Activated CD8-positive, alpha-beta memory T cell treated with anti-CD3 and anti-CD28 coated beads for 24 hours (primary cell): ENCODE data around the gene PTGR3.

ENCODE experiments used
- DNase-seq: peaks from one replicate; pipeline ENCODE4 v3.0.0-alpha.2; 2020

The PTGR3 gene

DNA sequence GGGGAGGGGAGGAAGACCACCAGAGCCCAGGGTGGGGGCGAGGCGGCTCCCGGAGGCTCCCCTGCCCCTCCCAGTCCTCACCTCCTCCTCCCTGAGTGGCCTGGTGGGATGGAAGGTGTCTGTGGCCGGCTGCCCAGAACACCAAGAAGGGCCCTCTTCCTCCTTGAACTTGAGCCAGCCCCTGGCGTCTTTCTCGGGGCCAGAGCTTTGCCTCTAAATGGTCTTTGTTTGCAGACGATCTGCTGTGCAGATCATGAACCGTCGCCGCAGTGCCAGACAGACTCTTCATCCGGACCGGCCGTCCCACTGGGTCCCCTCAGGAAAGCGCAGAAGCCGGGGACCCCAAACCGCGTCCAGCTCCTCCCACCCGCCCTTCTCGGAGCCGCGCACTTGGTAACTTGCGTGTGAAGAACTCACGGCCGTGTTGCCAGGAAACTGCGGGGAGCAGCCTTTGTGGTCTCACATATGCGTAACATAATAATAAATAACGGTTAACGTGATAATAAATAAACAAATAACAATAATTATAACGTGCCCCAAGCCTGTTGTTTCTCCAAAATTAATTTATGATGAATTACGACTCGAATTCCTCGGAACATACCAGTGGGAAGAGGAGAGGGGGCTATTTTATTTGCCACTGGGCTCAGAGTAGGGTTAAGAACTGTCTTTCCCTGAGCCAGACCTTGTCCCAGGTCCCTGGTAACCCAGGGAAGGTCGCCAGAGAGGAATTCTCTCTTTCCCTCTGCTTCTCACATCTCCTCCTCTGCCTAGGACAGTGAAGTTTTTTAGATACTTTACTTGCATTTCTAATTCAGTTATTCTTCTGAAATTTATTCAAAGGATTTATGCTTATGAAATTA, 41.0 kb downstream of the PTGR3 start:
- DNase-seq: no peak

DNA sequence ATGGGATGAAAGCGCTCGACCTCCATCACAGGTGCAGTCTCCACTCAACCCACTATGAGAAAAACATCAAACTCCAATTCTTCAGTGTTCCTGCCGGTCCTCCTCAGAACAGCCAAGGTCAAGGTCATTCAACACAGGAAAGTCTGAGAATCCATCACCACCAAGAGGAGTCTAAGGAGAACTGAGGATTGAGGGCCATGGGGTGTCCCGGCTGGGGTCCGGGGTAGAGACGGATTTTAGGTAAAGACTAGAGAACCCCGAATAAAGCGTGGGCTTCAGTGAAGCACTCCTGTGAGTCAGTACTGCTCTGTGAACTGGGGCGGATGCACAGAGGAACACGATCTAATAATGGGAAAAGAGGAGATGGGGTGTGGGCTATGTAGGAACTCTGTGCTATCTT, 41.8 kb downstream of the PTGR3 start:
- no peak for DNase-seq

DNA sequence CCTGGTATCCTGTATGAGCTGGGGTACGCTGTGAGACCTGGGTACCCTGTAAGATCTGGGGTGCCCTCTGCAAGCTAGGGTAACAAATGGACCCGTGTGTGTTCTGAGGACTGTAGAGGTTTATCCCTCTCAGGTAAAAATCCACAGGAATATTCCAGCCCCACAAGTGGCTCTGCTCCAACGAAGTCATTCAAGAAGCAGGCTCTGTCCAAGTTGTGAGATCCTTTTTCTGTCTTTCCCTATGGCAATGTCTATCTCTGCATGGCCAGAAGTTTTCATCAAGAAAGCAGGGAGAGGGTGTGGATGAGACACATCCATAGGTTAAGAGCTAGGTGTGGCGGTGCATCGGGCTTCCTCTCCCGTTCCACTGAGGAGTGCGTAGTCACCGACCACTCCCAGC, 43.0 kb downstream of the PTGR3 start:
- no peak for DNase-seq

DNA sequence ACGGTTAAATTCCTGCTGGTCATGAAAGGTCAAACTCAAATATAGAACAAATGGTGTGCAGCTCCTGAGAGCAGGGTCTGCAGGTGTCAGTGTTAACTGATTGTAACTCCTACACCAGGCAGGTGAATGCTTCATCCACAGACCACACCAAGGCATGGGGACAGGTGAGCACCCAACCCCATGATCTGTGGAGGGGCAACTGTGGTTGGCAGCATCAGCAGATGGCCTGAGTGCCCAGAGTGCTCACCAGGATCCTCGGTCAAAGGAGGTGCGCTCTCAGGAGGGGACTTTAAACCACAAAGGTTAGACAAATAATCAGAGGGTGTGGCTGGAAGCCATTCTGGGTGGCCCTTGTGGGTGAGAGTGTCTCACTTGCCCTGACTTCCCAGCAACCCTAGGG, 44.5 kb downstream of the PTGR3 start:
- DNase-seq: no peak

DNA sequence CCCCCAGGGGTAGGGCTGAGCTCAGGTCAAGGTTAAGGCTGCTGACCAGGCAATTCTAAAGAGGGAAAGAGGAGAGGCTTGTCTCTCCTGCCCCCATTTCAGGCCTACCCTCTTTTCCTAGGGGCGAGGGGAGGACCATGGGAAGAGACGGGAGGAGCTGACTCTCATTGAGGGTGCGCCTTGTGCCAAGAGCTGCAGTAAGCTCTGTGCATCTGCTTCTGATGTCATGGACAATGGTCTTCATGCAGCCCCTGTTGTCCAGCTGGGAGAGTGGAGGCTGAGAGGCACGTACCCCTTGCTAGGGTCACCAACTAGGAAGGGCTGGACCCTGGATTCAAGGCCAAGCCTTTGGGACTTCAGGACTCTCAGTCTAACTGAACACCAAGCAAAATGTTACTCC, 45.2 kb downstream of the PTGR3 start:
- no peak for DNase-seq

DNA sequence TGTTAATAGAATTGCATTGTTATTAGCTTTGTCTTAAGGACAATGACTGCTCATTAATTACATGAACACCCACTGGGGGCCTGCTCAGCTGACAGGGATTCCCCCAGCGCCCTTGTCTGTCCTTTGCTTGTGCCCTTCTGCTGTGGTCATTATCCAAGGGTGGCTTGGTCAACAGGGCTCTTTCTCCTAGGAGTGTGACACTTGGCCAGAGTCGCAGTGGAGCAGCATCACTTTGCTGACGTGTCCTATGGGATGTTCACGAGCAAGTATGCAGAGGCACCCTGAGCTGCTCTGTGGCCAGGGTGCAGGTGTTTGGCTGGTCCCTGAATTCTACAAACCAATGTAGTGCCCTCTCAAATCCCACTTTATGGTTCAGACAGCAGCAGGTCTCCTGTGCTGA, 46.0 kb downstream of the PTGR3 start:
- DNase-seq: no peak

DNA sequence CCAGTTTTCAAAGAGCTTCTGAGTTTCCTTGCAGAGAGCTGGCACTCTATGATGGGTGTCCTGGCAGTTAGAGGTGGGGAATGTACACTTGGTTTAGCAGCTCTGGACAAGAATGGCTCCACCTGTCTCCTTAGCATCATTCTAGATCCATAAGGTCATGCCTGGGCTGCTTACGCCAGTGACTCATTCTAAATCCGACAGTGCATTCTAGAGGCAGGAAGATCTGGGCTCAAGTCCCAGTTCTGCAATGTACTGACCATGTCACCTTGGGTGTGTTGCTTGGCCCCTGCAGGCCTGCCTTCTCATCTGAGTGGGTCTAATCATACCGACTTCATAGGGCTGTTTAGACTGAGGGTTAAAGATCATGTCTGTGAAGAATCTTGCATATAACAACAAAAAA, 46.5 kb downstream of the PTGR3 start:
- DNase-seq: no peak

DNA sequence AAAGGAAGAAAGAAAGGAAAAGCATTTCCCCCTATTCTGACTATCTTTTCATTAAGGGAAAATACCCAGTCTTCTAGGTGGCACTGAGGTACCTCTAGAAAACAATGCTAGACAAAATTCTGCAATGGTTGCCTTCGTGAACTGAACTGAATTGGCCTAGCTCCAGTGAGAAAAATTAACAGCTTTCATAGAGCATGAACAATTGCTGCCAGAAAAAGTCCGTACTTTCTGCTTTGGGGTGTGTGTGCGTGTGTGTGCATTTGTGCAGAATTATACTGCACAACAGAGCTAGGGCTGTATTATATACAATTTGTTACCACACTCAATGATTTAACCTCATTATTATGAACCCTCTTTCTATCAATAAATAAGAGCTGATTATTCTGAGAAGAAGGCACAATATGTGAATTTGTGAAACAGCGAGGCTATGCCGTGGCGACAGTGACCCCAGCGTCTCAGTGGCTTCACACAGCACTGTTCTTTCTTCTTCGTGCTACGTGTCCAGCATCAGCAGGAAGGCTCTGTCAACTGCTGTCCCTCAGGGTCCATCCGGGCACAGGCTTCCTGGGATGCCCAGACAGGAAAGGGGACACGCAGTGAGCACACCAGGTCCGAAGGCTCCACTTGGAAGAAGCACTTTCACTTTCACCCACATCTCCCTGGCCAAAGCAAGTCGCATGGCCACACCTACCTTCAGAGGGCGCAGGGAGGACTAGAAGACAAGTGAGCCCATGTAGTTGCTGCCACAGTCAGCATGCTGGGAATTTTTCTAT, 47.5 kb downstream of the PTGR3 start:
- DNase-seq: no peak

DNA sequence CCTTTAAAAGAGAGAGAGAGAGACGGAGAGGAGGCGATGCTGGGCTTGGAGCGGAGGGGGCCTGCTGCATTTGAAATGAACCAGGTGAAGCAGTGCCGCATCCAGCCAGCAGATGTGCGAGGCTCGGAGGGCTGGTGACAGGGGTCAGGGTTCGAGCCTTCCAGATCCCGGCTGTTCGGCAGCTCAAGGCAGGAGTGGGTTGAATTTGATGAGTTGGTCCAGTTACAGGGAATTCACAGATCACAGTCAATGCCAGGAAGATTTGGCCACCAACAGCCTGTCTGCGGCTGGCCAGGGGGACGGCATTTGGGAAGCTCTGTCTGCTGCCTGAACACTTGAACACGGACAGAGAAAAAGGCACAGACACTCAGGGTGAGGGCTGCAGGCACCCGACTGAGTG, 48.6 kb downstream of the PTGR3 start:
- DNase-seq: no peak

DNA sequence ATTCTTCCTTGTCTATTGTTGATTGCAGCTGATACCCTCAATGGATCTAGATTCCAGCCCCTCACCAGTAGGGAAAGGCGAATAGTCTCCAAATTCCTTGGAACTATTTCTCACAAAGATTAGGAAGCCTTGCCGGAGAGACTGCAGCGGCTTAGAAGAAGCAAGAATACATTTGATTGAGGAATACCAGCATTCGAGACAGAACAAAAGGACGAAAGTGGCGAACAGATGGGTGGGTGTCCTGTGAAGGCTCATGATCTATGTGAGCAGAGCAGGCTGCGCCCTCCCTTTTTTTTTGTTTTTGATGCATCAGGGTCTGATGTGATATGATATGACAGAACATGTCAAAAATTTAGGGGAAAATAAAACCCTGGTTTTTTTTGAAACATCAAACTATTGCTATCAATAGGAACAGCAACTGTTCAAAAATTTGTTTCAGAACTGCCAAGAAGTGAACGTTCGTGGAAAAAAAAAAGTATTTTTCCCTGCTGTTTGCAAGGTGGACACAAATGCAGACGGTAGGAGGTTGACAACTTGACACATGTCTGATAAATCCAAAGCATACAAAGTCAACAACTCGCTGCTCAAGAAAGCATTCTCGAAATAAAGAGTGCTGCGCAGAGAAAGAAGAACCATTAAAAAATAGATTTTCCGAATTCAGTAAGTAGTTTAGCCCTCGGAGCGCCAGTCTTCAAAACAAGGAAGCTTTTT, 49.1 kb downstream of the PTGR3 start:
- no peak for DNase-seq

DNA sequence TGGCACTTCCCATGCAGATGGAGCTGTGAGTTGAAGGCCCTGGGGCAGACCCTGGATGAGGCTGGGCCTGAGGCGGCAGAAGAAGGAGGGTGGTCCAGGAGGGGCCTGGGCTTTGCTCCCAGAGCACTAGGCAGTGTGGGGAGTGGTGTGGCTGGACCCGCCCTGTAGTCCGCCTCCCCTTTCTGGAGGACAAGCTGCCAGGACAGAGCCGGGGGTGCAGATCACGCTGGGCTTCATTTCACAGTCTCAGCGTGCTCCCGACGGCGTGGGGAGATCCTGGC, 49.8 kb downstream of the PTGR3 start:
- no peak for DNase-seq
